Gastroesophageal sphincter (tissue), 4 donors: ENCODE results near the gene FADS3. TPM values are rescaled to one million over a fixed set of nuclear protein-coding genes. Genes with fewer than 3 reads are reported as not detected.

ENCODE experiments used
- ATAC-seq: fragments of 150-250 bp; one replicate; pipeline ENCODE4 v1.9.1; 2016; ENCODE audit warnings: mild to moderate bottlenecking, moderate library complexity
- H3K27ac ChIP-seq, 4 donors: fragments of 200-600 bp; sonication (generic) in 3 of 4; 1 replicate in 3 of 4; 2 replicates in 1 of 4; pipeline ENCODE4 v1.5.1; 2016 to 2019
- H3K27me3 ChIP-seq: fragments of 200-600 bp; sonication (generic); one replicate; pipeline ENCODE4 v1.5.1; 2019
- H3K36me3 ChIP-seq, 2 donors: fragments of 200-600 bp; sonication (generic); one replicate each; pipeline ENCODE4 v1.5.1; 2019; ENCODE audit warnings: control low read depth in 1 of 2
- H3K4me1 ChIP-seq, 3 donors: fragments of 200-600 bp; sonication (generic); 1 replicate in 2 of 3; 2 replicates in 1 of 3; pipeline ENCODE4 v1.5.1; 2016 to 2019; ENCODE audit warnings: control low read depth in 2 of 3
- H3K4me3 ChIP-seq, 2 donors: fragments of 200-600 bp; sonication (generic); one replicate each; pipeline ENCODE4 v1.5.1; 2019; ENCODE audit warnings: mild to moderate bottlenecking in 1 of 2, moderate library complexity in 1 of 2
- H3K9me3 ChIP-seq, 3 donors: fragments of 200-600 bp; sonication (generic); one replicate each; pipeline ENCODE4 v1.5.1; 2017 to 2019; ENCODE audit warnings: control low read depth in 2 of 3
- CTCF ChIP-seq, 4 experiments: fragments of 200-600 bp in 2 of 4; fragments of 450-650 bp in 2 of 4; sonication (generic) in 1 of 4; IDR thresholded peaks; one replicate each; pipeline ENCODE4 v1.5.1; 2017 to 2019; ENCODE audit warnings: antibody characterized with exemption in 4 of 4, mild to moderate bottlenecking in 2 of 4, moderate library complexity in 2 of 4
- EP300 ChIP-seq: sonication (generic); formaldehyde crosslinking; IDR thresholded peaks from one replicate; pipeline ENCODE4 v1.6.1; 2017; ENCODE audit warnings: antibody characterized with exemption, mild to moderate bottlenecking
- POLR2A ChIP-seq, 2 donors: fragments of 450-650 bp; IDR thresholded peaks; one replicate each; pipeline ENCODE4 v1.6.1; 2017; ENCODE audit warnings: antibody characterized with exemption in 2 of 2, mild to moderate bottlenecking in 2 of 2, moderate library complexity in 1 of 2
- POLR2AphosphoS5 ChIP-seq: sonication (generic); formaldehyde crosslinking; IDR thresholded peaks from one replicate; pipeline ENCODE4 v1.6.1; 2017; ENCODE audit warnings: antibody characterized with exemption
- WGBS, 2 donors: methylation state at CpG; one replicate each; pipeline ENCODE4 v1.1.5; 2018; ENCODE audit warnings: low coverage in 1 of 2; 5-methylcytosine and 5-hydroxymethylcytosine counted together
- total RNA-seq, 4 donors: library from RNA; depleted of rRNA; stranded (reverse); fragments of >200 nt; gene quantifications; one replicate each; pipeline ENCODE4 v1.1.0, GENCODE V29; 2016

Gene FADS3
- total RNA-seq, 4 donors from 2014 or later: 41.6 to 81.6 (median 60.5) TPM

- no peaks in the 10 kb centered on the region for H3K27me3 ChIP-seq
- ATAC-seq: no peak
- WGBS, 2 donors: 94% methylated on average over 3 to 7 of the region's 18 CpGs
- no peaks in the 10 kb centered on the region for H3K9me3 ChIP-seq
- TF ChIP-seq EP300 (no peak), POLR2A (IDR thresholded peaks at IDR 0.05) (no peak), CTCF (IDR thresholded peaks at IDR 0.05) (no peak), POLR2AphosphoS5 (no peak)
- peaks cover 0 to 88% of the 10 kb centered on the region in 2 donors for H3K36me3 ChIP-seq
- H3K4me1 ChIP-seq: peaks cover 0 to 8% (median 0%) of the 10 kb centered on the region in 3 donors
- no peak overlapping the region for H3K4me3 ChIP-seq
- no peak overlapping the region for H3K27ac ChIP-seq
Measured at GRCh38 chr11:61862714-61863547, 28.4 kb downstream of the FADS3 start.

- no peak overlapping the region for H3K4me3 ChIP-seq
- ATAC-seq: no peak
- no peak for TF ChIP-seq EP300
- no peak for TF ChIP-seq CTCF (IDR thresholded peaks at IDR 0.05)
- TF ChIP-seq POLR2AphosphoS5: no peak
- no peak for TF ChIP-seq POLR2A (IDR thresholded peaks at IDR 0.05)
- WGBS, 2 donors: 80 to 89% methylated on average over 1 to 3 of the region's 9 CpGs
- peaks cover 0 to 8% (median 0%) of the 10 kb centered on the region in 3 donors for H3K4me1 ChIP-seq
- H3K36me3 ChIP-seq: peaks cover 0 to 98% of the 10 kb centered on the region in 2 donors
- no peaks in the 10 kb centered on the region for H3K27me3 ChIP-seq
- no peaks in the 10 kb centered on the region for H3K9me3 ChIP-seq
- no peak overlapping the region for H3K27ac ChIP-seq
Measured at GRCh38 chr11:61861634-61862033, 29.7 kb downstream of the FADS3 start.

GRCh38 chr11:61860054-61860903 lies 31.1 kb downstream of the FADS3 start:
- TF ChIP-seq POLR2AphosphoS5: no peak
- no peak for TF ChIP-seq EP300
- no peak for TF ChIP-seq POLR2A (IDR thresholded peaks at IDR 0.05)
- TF ChIP-seq CTCF (IDR thresholded peaks at IDR 0.05): no peak
- H3K4me3 ChIP-seq: no peak overlapping the region
- H3K36me3 ChIP-seq: peaks cover 0 to 92% of the 10 kb centered on the region in 2 donors
- no peak overlapping the region for H3K27ac ChIP-seq
- H3K27me3 ChIP-seq: no peaks in the 10 kb centered on the region
- no peak for ATAC-seq
- H3K4me1 ChIP-seq: peaks cover 0 to 8% (median 0%) of the 10 kb centered on the region in 3 donors
- H3K9me3 ChIP-seq: no peaks in the 10 kb centered on the region
- 67 to 90% methylated on average over 5 to 9 of the region's 16 CpGs for WGBS, 2 donors

- H3K4me1 ChIP-seq: peaks cover 0 to 23% (median 0%) of the 10 kb centered on the region in 3 donors
- no peak for ATAC-seq
- no peak for TF ChIP-seq CTCF (IDR thresholded peaks at IDR 0.05)
- no peak for TF ChIP-seq EP300
- TF ChIP-seq POLR2A (IDR thresholded peaks at IDR 0.05): no peak
- no peak for TF ChIP-seq POLR2AphosphoS5
- no peaks in the 10 kb centered on the region for H3K27me3 ChIP-seq
- no peak overlapping the region for H3K4me3 ChIP-seq
- H3K9me3 ChIP-seq: no peaks in the 10 kb centered on the region
- no peak overlapping the region for H3K27ac ChIP-seq
- H3K36me3 ChIP-seq: peaks cover 0 to 94% of the 10 kb centered on the region in 2 donors
- WGBS, 2 donors: 84 to 90% methylated on average over 2 to 4 of the region's 12 CpGs
Measured at GRCh38 chr11:61855939-61856680, 35.2 kb downstream of the FADS3 start.
